GM20000 (cell line): ENCODE data around the gene PTPN22.

ENCODE experiments used
- DNase-seq: peaks from one replicate; pipeline ENCODE4 v3.0.0; 2012; ENCODE audit warnings: low spot score
- TF ChIP-seq, protein P1 (sequence below): IDR thresholded peaks from 2 replicates; pipeline ENCODE4 v1.5.1; 2012; ENCODE audit warnings: mild to moderate bottlenecking, control low read depth; ENCODE audit errors: extremely low read depth, missing control alignments

The PTPN22 gene

DNA sequence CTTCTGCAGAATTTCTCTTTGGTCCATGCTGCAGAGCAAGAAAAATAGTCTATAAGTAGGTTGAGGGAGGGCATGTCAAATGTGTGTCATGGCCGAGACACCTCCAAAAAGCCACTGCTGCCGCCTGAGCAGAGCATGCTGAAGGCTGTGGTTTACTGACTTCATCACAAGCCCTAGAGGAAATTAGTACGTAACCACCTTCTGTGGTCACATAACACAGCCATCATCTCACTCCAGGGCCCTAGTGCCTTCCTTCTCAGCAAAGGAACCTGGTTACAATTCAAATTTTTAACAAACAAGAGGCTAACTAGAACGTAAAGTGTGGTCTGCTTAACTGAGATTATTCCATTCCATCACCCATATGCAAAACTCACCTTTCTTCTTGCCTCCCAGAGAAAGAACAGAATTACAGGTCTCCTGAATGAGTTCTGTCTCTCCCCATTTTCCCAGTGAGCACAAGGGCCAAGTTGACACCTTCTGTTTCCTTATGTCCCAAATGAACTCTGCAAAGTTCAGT is at the start of gene PTPN22:
Gene PTPN22 (minus strand): TSS at position 116 of the 517 bp plus-strand sequence.
- TF ChIP-seq, protein P1, sequence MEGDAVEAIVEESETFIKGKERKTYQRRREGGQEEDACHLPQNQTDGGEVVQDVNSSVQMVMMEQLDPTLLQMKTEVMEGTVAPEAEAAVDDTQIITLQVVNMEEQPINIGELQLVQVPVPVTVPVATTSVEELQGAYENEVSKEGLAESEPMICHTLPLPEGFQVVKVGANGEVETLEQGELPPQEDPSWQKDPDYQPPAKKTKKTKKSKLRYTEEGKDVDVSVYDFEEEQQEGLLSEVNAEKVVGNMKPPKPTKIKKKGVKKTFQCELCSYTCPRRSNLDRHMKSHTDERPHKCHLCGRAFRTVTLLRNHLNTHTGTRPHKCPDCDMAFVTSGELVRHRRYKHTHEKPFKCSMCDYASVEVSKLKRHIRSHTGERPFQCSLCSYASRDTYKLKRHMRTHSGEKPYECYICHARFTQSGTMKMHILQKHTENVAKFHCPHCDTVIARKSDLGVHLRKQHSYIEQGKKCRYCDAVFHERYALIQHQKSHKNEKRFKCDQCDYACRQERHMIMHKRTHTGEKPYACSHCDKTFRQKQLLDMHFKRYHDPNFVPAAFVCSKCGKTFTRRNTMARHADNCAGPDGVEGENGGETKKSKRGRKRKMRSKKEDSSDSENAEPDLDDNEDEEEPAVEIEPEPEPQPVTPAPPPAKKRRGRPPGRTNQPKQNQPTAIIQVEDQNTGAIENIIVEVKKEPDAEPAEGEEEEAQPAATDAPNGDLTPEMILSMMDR: no peak
- DNase-seq: peak; percentile 67

DNA sequence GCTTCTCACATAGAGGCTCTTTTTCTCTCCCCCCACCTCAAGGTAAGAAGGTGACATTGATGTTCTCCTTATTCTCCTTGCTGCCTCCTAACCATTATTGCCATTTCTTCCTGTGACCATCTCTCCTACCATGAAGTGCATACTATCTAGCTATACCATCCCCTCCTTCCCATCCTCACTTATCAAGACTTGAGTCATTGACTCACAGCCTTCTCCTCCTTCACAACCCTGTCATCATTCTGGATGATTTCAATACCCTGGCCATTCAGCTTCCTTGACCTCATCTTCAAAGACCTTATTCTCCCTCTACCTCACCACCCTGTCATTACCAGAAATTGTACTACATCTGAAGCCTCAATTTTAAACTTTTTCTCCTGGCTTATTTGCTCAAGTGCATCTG is 46.7 kb upstream of the PTPN22 start:
- DNase-seq: no peak
- TF ChIP-seq, protein P1: no peak

DNA sequence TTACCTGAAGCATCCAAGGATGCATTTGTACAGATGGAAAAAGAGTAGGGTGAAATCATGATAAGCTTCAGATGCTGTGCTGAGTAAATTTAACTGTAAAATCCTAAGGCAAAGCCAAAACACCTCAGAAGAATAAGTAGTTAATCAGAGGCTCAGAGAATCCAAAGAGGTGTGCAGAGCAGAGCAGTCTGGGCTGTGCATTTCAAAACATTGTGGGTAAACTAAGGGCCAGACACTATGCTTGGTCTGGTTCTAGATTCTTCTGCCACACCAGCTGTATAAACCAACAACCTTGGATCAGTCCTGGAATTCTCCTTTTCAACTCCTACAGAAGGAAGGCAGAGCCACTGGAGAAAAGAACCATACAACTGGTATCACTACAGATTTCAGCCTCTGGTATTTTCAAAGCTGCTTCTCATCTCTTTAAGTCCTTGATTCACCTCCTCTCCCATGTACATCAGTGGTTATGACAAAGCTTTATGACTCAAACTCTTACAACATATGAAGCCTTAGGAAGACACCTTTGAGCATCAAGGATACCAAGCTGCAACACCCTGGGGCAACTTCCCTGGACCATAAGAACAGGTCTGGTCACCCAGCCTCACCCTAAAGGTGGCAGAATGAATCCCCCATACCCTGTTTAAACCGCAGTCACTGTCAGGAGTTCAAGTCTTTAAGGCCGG is 46.0 kb upstream of the PTPN22 start:
- DNase-seq: no peak
- TF ChIP-seq, protein P1: no peak

DNA sequence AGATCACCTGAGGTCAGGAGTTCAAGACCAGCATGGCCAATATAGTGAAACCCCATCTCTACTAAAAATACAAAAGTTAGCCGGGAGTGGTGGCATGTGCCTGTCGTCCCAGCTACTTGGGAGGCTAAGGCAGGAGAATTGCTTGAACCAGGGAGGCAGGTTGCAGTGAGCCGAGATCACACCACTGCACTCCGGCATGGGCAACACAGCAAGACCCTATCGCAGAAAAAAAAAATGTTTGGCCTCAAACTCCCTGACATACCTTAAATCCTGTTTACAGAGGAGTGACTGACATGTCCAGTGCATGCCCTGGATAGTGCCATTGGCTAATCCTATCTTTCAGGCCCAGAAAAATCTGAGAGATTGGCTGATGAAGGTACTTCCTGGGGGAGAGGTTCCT is 45.5 kb upstream of the PTPN22 start:
- DNase-seq: no peak
- TF ChIP-seq, protein P1: no peak

DNA sequence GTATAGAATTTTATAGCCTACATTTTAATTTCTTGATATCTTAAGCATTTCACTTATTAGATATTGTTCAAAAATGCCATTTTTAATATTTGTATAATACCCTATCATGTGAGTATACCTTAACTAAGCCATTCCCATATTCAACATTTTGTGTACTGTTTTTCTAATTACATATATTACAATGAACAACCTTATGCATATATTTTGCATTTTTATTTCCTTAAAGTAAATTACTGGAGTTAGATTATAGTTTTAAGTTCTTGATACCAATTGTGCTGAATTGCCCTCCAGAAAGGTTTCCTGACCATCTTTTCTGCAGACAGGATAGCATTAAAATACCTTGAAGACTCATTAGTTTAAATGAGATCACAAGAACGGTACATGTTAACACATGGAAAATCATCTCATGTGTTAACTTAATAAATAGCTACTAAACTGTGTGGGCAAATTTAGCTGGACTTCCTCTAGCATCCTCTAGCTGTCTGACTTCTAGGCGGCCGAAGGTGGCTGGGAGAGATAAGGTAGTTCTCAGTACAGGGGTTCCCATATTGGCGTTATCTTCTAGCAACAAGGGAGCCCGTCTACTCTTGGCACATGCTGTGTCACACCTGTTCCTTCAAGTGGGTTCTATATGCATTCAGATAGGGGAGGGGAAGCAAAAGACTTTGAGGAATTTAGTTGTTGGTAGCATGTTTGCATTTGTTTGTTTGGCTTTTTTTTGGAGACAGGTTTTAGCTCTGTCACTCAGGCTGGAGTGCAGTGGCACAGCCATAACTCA is 42.6 kb upstream of the PTPN22 start:
- TF ChIP-seq, protein P1: no peak
- DNase-seq: no peak

DNA sequence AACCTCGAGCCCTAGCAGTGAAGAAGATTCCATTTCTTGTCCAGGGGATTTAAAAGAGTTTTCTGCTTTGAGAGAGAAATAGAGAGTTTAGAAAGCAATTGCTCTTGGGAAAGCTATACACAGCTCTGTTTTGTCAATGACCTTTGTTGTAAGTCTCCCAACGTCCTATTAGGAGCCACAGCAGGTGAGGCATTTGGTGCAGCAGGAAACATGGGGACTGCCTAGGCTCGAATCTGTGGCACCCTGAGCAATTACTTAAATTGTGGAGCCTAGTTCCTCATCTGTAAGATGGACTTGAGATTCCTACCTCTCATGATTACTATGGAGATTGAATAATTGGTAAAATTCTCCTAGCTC is 41.8 kb upstream of the PTPN22 start:
- TF ChIP-seq, protein P1: no peak
- DNase-seq: no peak
